Esophagus squamous epithelium (tissue), 4 donors: ENCODE results near the gene MUSK.

Experiments
- POLR2A ChIP-seq, 4 donors: fragments of 450-650 bp; IDR thresholded peaks; one replicate each; pipeline ENCODE4 v1.6.1; 2017; ENCODE audit warnings: antibody characterized with exemption in 4 of 4, mild to moderate bottlenecking in 4 of 4, moderate library complexity in 3 of 4
- TF ChIP-seq, protein P1 (sequence below), 6 experiments: fragments of 450-650 bp in 4 of 6; fragments of 200-600 bp in 2 of 6; sonication (generic) in 2 of 6; IDR thresholded peaks; one replicate each; pipeline ENCODE4 v1.5.1; 2016 to 2019; ENCODE audit warnings: antibody characterized with exemption in 6 of 6, mild to moderate bottlenecking in 4 of 6, moderate library complexity in 4 of 6

DNA sequence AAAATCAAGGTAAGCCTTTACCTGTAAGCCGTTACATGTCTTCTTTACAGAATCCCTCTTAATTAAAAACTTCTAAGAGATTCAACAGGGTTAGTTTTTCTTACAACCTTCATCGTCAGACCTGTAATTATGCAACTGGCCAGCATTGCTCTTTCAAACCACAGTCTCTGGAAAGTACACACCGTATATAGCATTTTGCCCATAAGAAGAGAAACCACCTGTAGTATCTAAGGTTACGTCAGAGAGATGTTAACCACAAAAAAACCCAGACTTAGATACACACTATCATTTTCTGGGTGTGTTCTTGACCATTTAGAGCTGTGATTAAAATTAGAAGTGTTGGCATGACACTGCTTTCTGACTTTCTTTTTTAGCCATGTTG is 140.0 kb downstream of the MUSK start:
- TF ChIP-seq, protein P1, sequence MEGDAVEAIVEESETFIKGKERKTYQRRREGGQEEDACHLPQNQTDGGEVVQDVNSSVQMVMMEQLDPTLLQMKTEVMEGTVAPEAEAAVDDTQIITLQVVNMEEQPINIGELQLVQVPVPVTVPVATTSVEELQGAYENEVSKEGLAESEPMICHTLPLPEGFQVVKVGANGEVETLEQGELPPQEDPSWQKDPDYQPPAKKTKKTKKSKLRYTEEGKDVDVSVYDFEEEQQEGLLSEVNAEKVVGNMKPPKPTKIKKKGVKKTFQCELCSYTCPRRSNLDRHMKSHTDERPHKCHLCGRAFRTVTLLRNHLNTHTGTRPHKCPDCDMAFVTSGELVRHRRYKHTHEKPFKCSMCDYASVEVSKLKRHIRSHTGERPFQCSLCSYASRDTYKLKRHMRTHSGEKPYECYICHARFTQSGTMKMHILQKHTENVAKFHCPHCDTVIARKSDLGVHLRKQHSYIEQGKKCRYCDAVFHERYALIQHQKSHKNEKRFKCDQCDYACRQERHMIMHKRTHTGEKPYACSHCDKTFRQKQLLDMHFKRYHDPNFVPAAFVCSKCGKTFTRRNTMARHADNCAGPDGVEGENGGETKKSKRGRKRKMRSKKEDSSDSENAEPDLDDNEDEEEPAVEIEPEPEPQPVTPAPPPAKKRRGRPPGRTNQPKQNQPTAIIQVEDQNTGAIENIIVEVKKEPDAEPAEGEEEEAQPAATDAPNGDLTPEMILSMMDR (IDR thresholded peaks at IDR 0.05) = no peak
- no peak for TF ChIP-seq POLR2A (IDR thresholded peaks at IDR 0.05)
